H1 (cell line): ENCODE data around the gene ZNF334. TPM values are rescaled to one million over a fixed set of nuclear protein-coding genes. Genes with fewer than 3 reads are reported as not detected.

Experiments
- CTCF ChIA-PET: fragments of 300-600 bp; sonication (Branson Sonifier 250); formaldehyde crosslinking; loops from one replicate; lab custom pipeline; 2021; ENCODE audit not compliant: partially characterized antibody; lab: Charles Lee
- POLR2A ChIA-PET: fragments of 300-600 bp; sonication (Branson Sonifier 250); formaldehyde crosslinking; loops from one replicate; lab custom pipeline; 2021; ENCODE audit warnings: inconsistent platforms; ENCODE audit not compliant: partially characterized antibody; lab: Charles Lee
- DNase-seq, 2 experiments: peaks; one replicate each; pipeline versions ENCODE4 v3.0.0 to v3.0.0-alpha.2; 2010 to 2022; ENCODE audit warnings: low spot score in 2 of 2, low read depth in 1 of 2, mixed read lengths in 1 of 2
- FAIRE-seq: peaks from 2 replicates; lab custom pipeline; 2011; peaks lifted over from hg19 to GRCh38; lab: Jason Lieb, UNC
- H2AFZ ChIP-seq: 2 replicates; pipeline ENCODE4 v1.8.1; 2012; ENCODE audit warnings: low read length, inconsistent platforms
- H2AK5ac ChIP-seq: 2 replicates; pipeline ENCODE4 v1.6.1; 2013; ENCODE audit warnings: low read depth, low read length
- H2BK120ac ChIP-seq: replicated peaks from 2 replicates; pipeline ENCODE3; 2013; ENCODE audit warnings: low read depth, low read length, inconsistent platforms
- H2BK12ac ChIP-seq: 2 replicates; pipeline ENCODE4 v1.6.1; 2013; ENCODE audit warnings: low read depth, low read length
- H2BK15ac ChIP-seq: 2 replicates; pipeline ENCODE4 v1.6.1; 2013; ENCODE audit warnings: low read length
- H2BK20ac ChIP-seq: 2 replicates; pipeline ENCODE4 v1.6.1; 2013; ENCODE audit warnings: low read length
- H2BK5ac ChIP-seq: 2 replicates; pipeline ENCODE4 v1.6.1; 2013; ENCODE audit warnings: low read depth, low read length
- H3K14ac ChIP-seq: 2 replicates; pipeline ENCODE4 v1.6.1; 2013; ENCODE audit warnings: inconsistent platforms; ENCODE audit not compliant: insufficient read length
- H3K18ac ChIP-seq: 2 replicates; pipeline ENCODE4 v1.6.1; 2013; ENCODE audit warnings: low read length; ENCODE audit errors: extremely low read depth
- H3K23ac ChIP-seq: 2 replicates; pipeline ENCODE4 v1.6.1; 2013; ENCODE audit warnings: inconsistent platforms; ENCODE audit not compliant: insufficient read length
- H3K23me2 ChIP-seq: 2 replicates; pipeline ENCODE4 v1.6.1; 2013; ENCODE audit warnings: low read depth, low read length
- H3K27ac ChIP-seq: 2 replicates; pipeline ENCODE4 v1.6.1; 2011; ENCODE audit warnings: low read depth, low read length, inconsistent platforms
- H3K27me3 ChIP-seq, 4 experiments: replicated peaks in 1 of 4; 1 replicate in 1 of 4; 2 replicates in 3 of 4; pipeline versions ENCODE4 v1.6.1 to v1.8.1; 2011 to 2013; ENCODE audit warnings: low read length in 3 of 4, mild to moderate bottlenecking in 3 of 4, inconsistent platforms in 2 of 4, mixed read lengths in 2 of 4, moderate library complexity in 1 of 4; ENCODE audit not compliant: control insufficient read depth in 3 of 4, insufficient read depth in 3 of 4; ENCODE audit errors: extremely low read depth in 1 of 4
- H3K36me3 ChIP-seq, 4 experiments: 2 replicates each; pipeline versions ENCODE4 v1.6.1 to v1.8.1; 2011 to 2013; ENCODE audit warnings: mild to moderate bottlenecking in 4 of 4, low read length in 3 of 4, moderate library complexity in 2 of 4, control low read depth in 1 of 4, inconsistent platforms in 1 of 4; ENCODE audit not compliant: insufficient read depth in 4 of 4, control insufficient read depth in 2 of 4
- H3K4ac ChIP-seq: replicated peaks from 2 replicates; pipeline ENCODE3; 2013; ENCODE audit warnings: low read length, low read depth, mixed read lengths, inconsistent platforms; ENCODE audit not compliant: insufficient read length
- H3K4me1 ChIP-seq, 4 experiments: replicated peaks in 1 of 4; 1 replicate in 1 of 4; 2 replicates in 3 of 4; pipeline versions ENCODE4 v1.6.1 to v1.8.1; 2011 to 2013; ENCODE audit warnings: low read length in 3 of 4, inconsistent platforms in 2 of 4, mixed read lengths in 1 of 4; ENCODE audit not compliant: insufficient read depth in 4 of 4, control insufficient read depth in 3 of 4
- H3K4me2 ChIP-seq, 2 experiments: 2 replicates each; pipeline versions ENCODE4 v1.6.1 to v1.8.1; 2011 to 2013; ENCODE audit warnings: low read depth in 2 of 2, low read length in 2 of 2, control low read depth in 1 of 2, inconsistent platforms in 1 of 2, mild to moderate bottlenecking in 1 of 2; ENCODE audit not compliant: insufficient read depth in 1 of 2
- H3K4me3 ChIP-seq, 4 experiments: fragments of 200-600, 300-600 bp in 1 of 4; sonication (generic), shearing (Covaris generic), sonication (Bioruptor Twin) in 1 of 4; 2 replicates each; pipeline versions ENCODE4 v1.5.1 to v1.8.1; 2011 to 2016; ENCODE audit warnings: low read length in 4 of 4, low read depth in 3 of 4, control low read depth in 2 of 4, inconsistent platforms in 2 of 4, mild to moderate bottlenecking in 2 of 4, mixed read lengths in 1 of 4, moderate library complexity in 1 of 4; ENCODE audit not compliant: insufficient read depth in 2 of 4; ENCODE audit errors: extremely low read depth in 1 of 4
- H3K56ac ChIP-seq: replicated peaks from 2 replicates; pipeline ENCODE3; 2013; ENCODE audit warnings: low read depth, mild to moderate bottlenecking, mixed read lengths, low read length, inconsistent platforms; ENCODE audit not compliant: insufficient read length
- H3K79me1 ChIP-seq: 2 replicates; pipeline ENCODE4 v1.6.1; 2013; ENCODE audit warnings: low read depth, low read length, control low read depth
- H3K79me2 ChIP-seq, 2 experiments: 2 replicates each; pipeline versions ENCODE4 v1.6.1 to v1.8.1; 2012 to 2013; ENCODE audit warnings: low read length in 2 of 2, mild to moderate bottlenecking in 2 of 2, inconsistent platforms in 1 of 2; ENCODE audit not compliant: insufficient read depth in 2 of 2, control insufficient read depth in 1 of 2
- H3K9ac ChIP-seq, 4 experiments: replicated peaks in 1 of 4; 1 replicate in 1 of 4; 2 replicates in 3 of 4; pipeline versions ENCODE4 v1.6.1 to v1.8.1; 2011 to 2013; ENCODE audit warnings: low read depth in 3 of 4, low read length in 3 of 4, control low read depth in 2 of 4, mild to moderate bottlenecking in 2 of 4, moderate library complexity in 2 of 4, inconsistent platforms in 1 of 4; ENCODE audit errors: extremely low read depth in 1 of 4
- H3K9me3 ChIP-seq, 2 experiments: 2 replicates each; pipeline versions ENCODE4 v1.6.1 to v1.8.1; 2012 to 2013; ENCODE audit warnings: mild to moderate bottlenecking in 2 of 2, moderate library complexity in 2 of 2, control low read depth in 1 of 2, inconsistent platforms in 1 of 2, low read depth in 1 of 2, low read length in 1 of 2, mixed read lengths in 1 of 2; ENCODE audit not compliant: insufficient read depth in 2 of 2
- H4K20me1 ChIP-seq, 2 experiments: replicated peaks in 1 of 2; 2 replicates each; pipeline versions ENCODE3 to v1.8.1; 2011 to 2013; ENCODE audit warnings: inconsistent platforms in 2 of 2, low read length in 2 of 2, mild to moderate bottlenecking in 1 of 2; ENCODE audit not compliant: insufficient read depth in 2 of 2, control insufficient read depth in 1 of 2
- H4K5ac ChIP-seq: 2 replicates; pipeline ENCODE4 v1.6.1; 2013; ENCODE audit warnings: low read length, low read depth, mixed read lengths, inconsistent platforms; ENCODE audit not compliant: insufficient read length
- H4K8ac ChIP-seq: 2 replicates; pipeline ENCODE4 v1.8.0; 2013; ENCODE audit warnings: mild to moderate bottlenecking, moderate library complexity, low read length, inconsistent platforms; ENCODE audit not compliant: insufficient read depth; ENCODE audit errors: extremely low read depth
- H4K91ac ChIP-seq: replicated peaks from 2 replicates; pipeline ENCODE3; 2013; ENCODE audit warnings: low read length, mixed read lengths, inconsistent platforms; ENCODE audit not compliant: insufficient read length
- ASH2L ChIP-seq: fragments of 200-600, 300-600 bp; sonication (generic); IDR thresholded peaks from one replicate; pipeline ENCODE4 v1.7.1; 2017; ENCODE audit warnings: low read length
- BCL11A ChIP-seq, 2 experiments: IDR thresholded peaks; one replicate each; pipeline ENCODE4 v1.6.1; 2011; ENCODE audit warnings: low read depth in 2 of 2, low read length in 2 of 2, mild to moderate bottlenecking in 2 of 2
- CBX5 ChIP-seq: fragments of 300-800, 300-1000 bp; sonication (generic); IDR thresholded peaks from 2 replicates; pipeline ENCODE4 v1.7.1; 2016; ENCODE audit warnings: antibody characterized with exemption, low read length, low read depth
- NRF1 ChIP-seq: IDR thresholded peaks from 2 replicates; pipeline ENCODE4 v1.6.1; 2011; ENCODE audit warnings: mild to moderate bottlenecking, low read depth, low read length, improper control_type of control experiment
- RXRA ChIP-seq: IDR thresholded peaks from 2 replicates; pipeline ENCODE4 v1.6.1; 2011; ENCODE audit warnings: low read depth, mild to moderate bottlenecking, low read length, moderate library complexity; ENCODE audit not compliant: insufficient read depth
- SIRT6 ChIP-seq: IDR thresholded peaks from one replicate; pipeline ENCODE4 v1.7.1; 2012; ENCODE audit warnings: low read length, inconsistent platforms
- SIX5 ChIP-seq: IDR thresholded peaks from 2 replicates; pipeline ENCODE4 v1.6.1; 2011; ENCODE audit warnings: mild to moderate bottlenecking, low read depth, low read length
- TAF7 ChIP-seq: optimal IDR thresholded peaks from 2 replicates; pipeline ENCODE3; 2011; ENCODE audit warnings: low read depth, mild to moderate bottlenecking, inconsistent platforms, low read length, moderate library complexity, borderline replicate concordance
- WGBS, 2 experiments: shearing (Covaris generic) in 1 of 2; methylation state at CpG; one replicate each; pipeline versions ENCODE4 v1.1.6 to v1.1.7; 2013 to 2015; ENCODE audit warnings: low lambda C conversion rate in 2 of 2, mixed read lengths in 2 of 2, inconsistent platforms in 1 of 2, low coverage in 1 of 2, missing lambda C conversion rate in 1 of 2; ENCODE audit not compliant: insufficient replicate concordance in 2 of 2, insufficient coverage in 1 of 2, insufficient read length in 1 of 2; ENCODE audit errors: extremely low coverage in 1 of 2, missing lambda C conversion rate in 1 of 2; 5-methylcytosine and 5-hydroxymethylcytosine counted together
- polyA plus RNA-seq, 7 experiments: library from polyadenylated mRNA; depleted of rRNA in 3 of 7; stranded (reverse) in 5 of 7; unstranded in 2 of 7; fragments of >200 nt in 5 of 7; fragments of 200-250 nt in 2 of 7; gene quantifications; 1 replicate in 5 of 7; 2 replicates in 1 of 7; 4 replicates in 1 of 7; pipeline versions ENCODE4 v1.2.1 to v1.2.3, GENCODE V29; 2011 to 2013; ENCODE audit warnings: missing spikeins in 2 of 7, mixed read lengths in 2 of 7
- total RNA-seq: library from RNA; stranded (reverse); fragmentation: NEBNext Ultra II Directional; extraction: Animal tissue kit (Norgen Biotek cat#: 25700); gene quantifications from 2 replicates; pipeline ENCODE4 v1.2.1, GENCODE V29; 2021
- TF ChIP-seq, protein P1 (sequence below): IDR thresholded peaks from 2 replicates; pipeline ENCODE4 v1.6.1; 2012; ENCODE audit warnings: low read length, inconsistent platforms

ZNF334 gene
- total and polyA plus RNA-seq, 2 of the 8 experiments (the other 6 are each of a cell fraction or from before 2014, with no cell fraction given): 8.8 to 17.8 TPM

DNA sequence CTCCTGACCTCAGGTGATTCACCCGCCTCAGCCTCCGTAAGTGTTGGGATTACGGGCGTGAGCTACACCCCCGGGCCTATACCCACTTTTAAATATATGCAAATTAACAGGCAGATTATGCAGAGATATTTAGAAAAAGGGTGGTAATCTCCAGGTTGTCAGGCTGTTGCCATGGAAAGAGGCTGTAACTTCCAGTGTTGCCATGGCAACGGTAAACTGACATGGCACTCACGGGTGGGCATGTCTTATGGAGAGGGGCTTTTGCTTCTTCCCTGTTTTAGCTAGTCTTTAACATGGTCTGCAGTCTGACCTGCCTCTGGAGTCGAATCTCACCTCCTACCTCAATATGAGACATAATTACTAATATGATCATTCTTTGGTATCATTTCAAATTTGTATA lies 44.9 kb downstream of the ZNF334 start:
- no peaks in the 10 kb centered on the region for H3K9me3 ChIP-seq
- H2BK5ac ChIP-seq: no peak overlapping the region
- no peak overlapping the region for H2BK20ac ChIP-seq
- H3K56ac ChIP-seq: no peak overlapping the region
- no peak overlapping the region for H2BK15ac ChIP-seq
- H4K20me1 ChIP-seq: no peaks in the 10 kb centered on the region
- no peaks in the 10 kb centered on the region for H3K36me3 ChIP-seq
- H2BK120ac ChIP-seq: no peak overlapping the region
- H2AFZ ChIP-seq: no peak overlapping the region
- H3K4me2 ChIP-seq: no peak overlapping the region
- no peaks in the 10 kb centered on the region for H3K79me2 ChIP-seq
- no peak overlapping the region for H3K18ac ChIP-seq
- WGBS, 2 experiments: 89% methylated on average over 8 of the region's 8 CpGs; no CpG with 5 or more reads in 1 of the 2 experiments
- H4K5ac ChIP-seq: no peak overlapping the region
- no peak overlapping the region for H3K27ac ChIP-seq
- no peak overlapping the region for H3K9ac ChIP-seq
- H3K14ac ChIP-seq: no peak overlapping the region
- no peak overlapping the region for H3K4ac ChIP-seq
- no peak overlapping the region for H2AK5ac ChIP-seq
- no peak for FAIRE-seq
- ChIA-PET POLR2A (no interaction called here), CTCF (no interaction called here)
- H3K27me3 ChIP-seq: no peaks in the 10 kb centered on the region
- no peak for DNase-seq
- H3K23ac ChIP-seq: no peak overlapping the region
- H3K79me1 ChIP-seq: no peaks in the 10 kb centered on the region
- H3K4me1 ChIP-seq: no peaks in the 10 kb centered on the region
- no peak overlapping the region for H3K4me3 ChIP-seq
- TF ChIP-seq TAF7: no peak
- TF ChIP-seq, protein P1, sequence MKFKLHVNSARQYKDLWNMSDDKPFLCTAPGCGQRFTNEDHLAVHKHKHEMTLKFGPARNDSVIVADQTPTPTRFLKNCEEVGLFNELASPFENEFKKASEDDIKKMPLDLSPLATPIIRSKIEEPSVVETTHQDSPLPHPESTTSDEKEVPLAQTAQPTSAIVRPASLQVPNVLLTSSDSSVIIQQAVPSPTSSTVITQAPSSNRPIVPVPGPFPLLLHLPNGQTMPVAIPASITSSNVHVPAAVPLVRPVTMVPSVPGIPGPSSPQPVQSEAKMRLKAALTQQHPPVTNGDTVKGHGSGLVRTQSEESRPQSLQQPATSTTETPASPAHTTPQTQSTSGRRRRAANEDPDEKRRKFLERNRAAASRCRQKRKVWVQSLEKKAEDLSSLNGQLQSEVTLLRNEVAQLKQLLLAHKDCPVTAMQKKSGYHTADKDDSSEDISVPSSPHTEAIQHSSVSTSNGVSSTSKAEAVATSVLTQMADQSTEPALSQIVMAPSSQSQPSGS: no peak
- TF ChIP-seq SIX5: no peak
- no peak for TF ChIP-seq ASH2L
- TF ChIP-seq CBX5: no peak
- TF ChIP-seq BCL11A (IDR thresholded peaks at IDR 0.05; ENCODE audit: low read depth in 2 of 2, low read length in 2 of 2): no peak
- TF ChIP-seq NRF1: no peak
- no peak for TF ChIP-seq SIRT6
- no peak for TF ChIP-seq RXRA
- H4K91ac ChIP-seq: no peak overlapping the region
- no peak overlapping the region for H2BK12ac ChIP-seq
- no peak overlapping the region for H4K8ac ChIP-seq
- no peaks in the 10 kb centered on the region for H3K23me2 ChIP-seq
